ENCODE data around the gene FOXK2.
"Not testable (repeated sequence)": the region's sequence is repeated elsewhere in the genome, so short reads cannot be mapped to it uniquely, and the experiment has no call there.

The FOXK2 gene

DNA sequence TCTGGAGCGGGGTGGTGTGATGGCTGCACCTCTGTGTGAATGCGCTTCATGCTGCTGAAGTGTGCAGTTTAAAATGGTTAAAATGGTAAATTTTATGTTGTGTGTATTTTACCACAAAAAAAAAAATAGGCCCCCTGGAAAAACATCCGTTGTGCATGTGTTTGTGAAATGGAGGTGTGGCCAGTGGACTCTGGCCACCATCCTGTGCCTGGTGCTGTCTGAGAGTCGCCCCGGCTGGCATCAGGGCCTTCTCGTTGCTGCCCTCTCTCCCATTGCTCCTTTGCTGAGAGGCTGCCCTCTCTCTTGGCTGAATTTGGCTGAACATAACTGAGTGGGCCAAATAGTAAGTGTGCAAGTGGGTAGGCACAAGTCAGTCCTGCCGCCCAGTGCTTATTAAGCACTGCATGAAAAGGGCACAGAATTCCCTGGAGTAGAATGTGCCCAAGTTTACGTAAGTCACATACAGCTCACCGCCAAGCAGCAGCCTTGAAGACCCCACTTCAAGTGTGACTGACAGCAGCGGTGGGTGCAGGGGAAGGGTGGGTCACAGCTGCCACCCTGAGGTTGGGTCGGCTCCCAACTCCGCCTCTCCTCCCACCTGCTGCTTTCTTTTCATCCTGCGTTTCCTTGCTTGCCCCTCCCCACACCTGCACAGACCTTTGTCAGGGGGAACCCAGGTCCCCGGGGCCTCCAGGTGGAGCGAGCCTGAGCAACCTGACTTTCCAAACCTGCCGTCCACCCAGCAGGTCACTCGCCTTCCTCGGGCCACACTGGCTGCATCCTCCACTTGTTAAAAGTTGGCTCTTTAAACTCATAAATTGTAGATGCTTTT, 46.8 kb downstream of the FOXK2 start:
- Histone ChIP-seq H3K36me3 (ENCODE audit: insufficient read depth, insufficient read length, low read length) (peaks cover 74% of the 10 kb centered on the region), H3K9me3 (ENCODE audit: insufficient read depth, low read length) (no peaks in the 10 kb centered on the region), H3K9ac (ENCODE audit: insufficient read length, low read depth) (no peak overlapping the region), H3K4me1 (ENCODE audit: insufficient read depth, insufficient read length) (peaks cover 12% of the 10 kb centered on the region), H3K27me3 (ENCODE audit: insufficient read depth, insufficient read length) (no peaks in the 10 kb centered on the region), H3K4me3 (ENCODE audit: insufficient read length, low read depth) (no peak overlapping the region)
- TF ChIP-seq SUZ12 (IDR thresholded peaks at IDR 0.05; ENCODE audit: extremely low read depth, insufficient read depth, insufficient read length) (no peak), YY1 (IDR thresholded peaks at IDR 0.05; ENCODE audit: insufficient read depth, insufficient read length) (no peak), ZNF274 (IDR thresholded peaks at IDR 0.05; ENCODE audit: low read depth, low read length) (no peak)
- no peak for DNase-seq (ENCODE audit: low read depth, low spot score)

DNA sequence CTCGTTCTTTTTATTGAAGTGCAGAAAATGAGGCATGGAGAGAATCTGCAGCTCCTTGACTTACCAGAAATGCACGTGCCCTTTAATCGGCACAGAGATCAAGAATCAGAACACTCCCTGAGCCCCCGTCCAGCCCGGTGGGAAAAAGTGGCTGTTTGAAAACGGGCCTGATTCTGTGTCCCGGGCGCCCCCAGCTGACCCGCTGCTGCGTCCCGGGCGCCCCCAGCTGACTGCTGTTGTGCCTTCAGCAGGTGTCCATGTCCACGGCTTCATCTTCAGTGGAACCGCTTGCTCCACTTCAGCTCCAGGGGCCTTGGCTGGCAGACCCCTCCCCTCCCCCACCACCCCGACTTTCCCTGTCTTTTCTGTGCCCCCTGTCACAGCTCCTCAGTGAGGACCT, 47.8 kb downstream of the FOXK2 start:
- TF ChIP-seq ZNF274 (IDR thresholded peaks at IDR 0.05; ENCODE audit: low read depth, low read length), result no peak
- TF ChIP-seq SUZ12 (IDR thresholded peaks at IDR 0.05; ENCODE audit: extremely low read depth, insufficient read depth, insufficient read length), result no peak
- TF ChIP-seq YY1 (IDR thresholded peaks at IDR 0.05; ENCODE audit: insufficient read depth, insufficient read length), result no peak
- Histone ChIP-seq H3K36me3 (ENCODE audit: insufficient read depth, insufficient read length, low read length) (peaks cover 83% of the 10 kb centered on the region), H3K4me1 (ENCODE audit: insufficient read depth, insufficient read length) (peaks cover 9% of the 10 kb centered on the region), H3K9ac (ENCODE audit: insufficient read length, low read depth) (no peak overlapping the region), H3K4me3 (ENCODE audit: insufficient read length, low read depth) (no peak overlapping the region), H3K27me3 (ENCODE audit: insufficient read depth, insufficient read length) (no peaks in the 10 kb centered on the region), H3K9me3 (ENCODE audit: insufficient read depth, low read length) (no peaks in the 10 kb centered on the region)
- DNase-seq (ENCODE audit: low read depth, low spot score), result no peak

DNA sequence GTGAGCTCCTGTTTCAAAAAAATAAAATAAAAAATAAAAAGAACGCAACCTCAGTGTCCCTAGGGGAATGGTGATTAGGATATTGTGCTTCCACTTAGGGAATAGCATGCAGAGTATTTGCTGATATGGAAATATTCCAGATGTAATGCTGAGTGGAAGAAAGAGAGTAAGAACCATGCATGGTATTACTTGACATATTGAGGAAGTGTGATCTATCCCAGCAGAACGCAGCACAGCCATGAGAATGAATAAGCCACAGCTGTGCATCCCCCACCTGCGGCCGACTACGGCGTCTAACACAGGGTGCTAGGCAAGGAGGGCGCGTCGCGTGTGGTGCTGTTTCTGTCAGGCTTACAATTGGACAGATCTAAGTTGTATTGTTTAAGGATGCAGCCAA, 49.5 kb downstream of the FOXK2 start:
- Histone ChIP-seq H3K36me3 (ENCODE audit: insufficient read depth, insufficient read length, low read length) (peaks cover 95% of the 10 kb centered on the region), H3K9me3 (ENCODE audit: insufficient read depth, low read length) (no peaks in the 10 kb centered on the region), H3K4me1 (ENCODE audit: insufficient read depth, insufficient read length) (peaks cover 6% of the 10 kb centered on the region), H3K9ac (ENCODE audit: insufficient read length, low read depth) (no peak overlapping the region), H3K27me3 (ENCODE audit: insufficient read depth, insufficient read length) (no peaks in the 10 kb centered on the region), H3K4me3 (ENCODE audit: insufficient read length, low read depth) (no peak overlapping the region)
- DNase-seq (ENCODE audit: low read depth, low spot score), result no peak
- no peak for TF ChIP-seq YY1 (IDR thresholded peaks at IDR 0.05; ENCODE audit: insufficient read depth, insufficient read length)
- TF ChIP-seq ZNF274 (IDR thresholded peaks at IDR 0.05; ENCODE audit: low read depth, low read length), result no peak
- TF ChIP-seq SUZ12 (IDR thresholded peaks at IDR 0.05; ENCODE audit: extremely low read depth, insufficient read depth, insufficient read length), result no peak

- no peak for TF ChIP-seq SUZ12 (IDR thresholded peaks at IDR 0.05; ENCODE audit: extremely low read depth, insufficient read depth, insufficient read length)
- Histone ChIP-seq H3K36me3 (ENCODE audit: insufficient read depth, insufficient read length, low read length) (peaks cover 96% of the 10 kb centered on the region), H3K4me1 (ENCODE audit: insufficient read depth, insufficient read length) (peaks cover 6% of the 10 kb centered on the region)
Observed at GRCh38 chr17:82569621-82570020, 50.1 kb downstream of the FOXK2 start.

DNA sequence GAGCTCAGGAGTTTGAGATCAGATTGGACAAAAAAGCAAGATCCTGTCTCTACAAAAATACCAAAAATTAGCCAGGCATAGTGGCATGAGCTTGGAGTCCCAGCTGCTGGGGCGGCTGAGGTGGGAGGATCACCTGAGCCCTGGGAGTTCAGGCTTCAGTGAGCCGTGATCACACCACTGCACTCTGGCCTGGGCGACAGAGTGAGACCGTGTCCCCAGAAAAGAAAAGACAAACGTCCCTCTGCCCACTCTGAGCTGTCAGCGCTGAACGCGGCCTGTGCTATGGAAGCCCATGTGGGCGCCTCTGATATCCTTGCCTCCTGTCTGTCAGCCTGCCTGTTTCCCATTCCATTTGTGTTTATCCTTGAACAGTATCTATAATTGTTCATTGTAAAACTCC, 50.7 kb downstream of the FOXK2 start:
- no peak overlapping the region for H3K9ac ChIP-seq (ENCODE audit: insufficient read length, low read depth)
- no peak for DNase-seq (ENCODE audit: low read depth, low spot score)
- H3K9me3 ChIP-seq (ENCODE audit: insufficient read depth, low read length), result no peaks in the 10 kb centered on the region
- TF ChIP-seq ZNF274 (IDR thresholded peaks at IDR 0.05; ENCODE audit: low read depth, low read length) (no peak), YY1 (IDR thresholded peaks at IDR 0.05; ENCODE audit: insufficient read depth, insufficient read length) (no peak), SUZ12 (IDR thresholded peaks at IDR 0.05; ENCODE audit: extremely low read depth, insufficient read depth, insufficient read length) (no peak)
- H3K27me3 ChIP-seq (ENCODE audit: insufficient read depth, insufficient read length), result no peaks in the 10 kb centered on the region
- no peak overlapping the region for H3K4me3 ChIP-seq (ENCODE audit: insufficient read length, low read depth)
- peaks cover 96% of the 10 kb centered on the region for H3K36me3 ChIP-seq (ENCODE audit: insufficient read depth, insufficient read length, low read length)
- H3K4me1 ChIP-seq (ENCODE audit: insufficient read depth, insufficient read length), result peaks cover 6% of the 10 kb centered on the region

More at GRCh38 chr17:82569621-82570020, 50.1 kb downstream of the FOXK2 start:
- Histone ChIP-seq H3K4me3 (ENCODE audit: insufficient read length, low read depth) (no peak overlapping the region), H3K9ac (ENCODE audit: insufficient read length, low read depth) (no peak overlapping the region), H3K27me3 (ENCODE audit: insufficient read depth, insufficient read length) (no peaks in the 10 kb centered on the region), H3K9me3 (ENCODE audit: insufficient read depth, low read length) (no peaks in the 10 kb centered on the region)
- DNase-seq (ENCODE audit: low read depth, low spot score), result no peak

- peaks cover 93% of the 10 kb centered on the region for H3K36me3 ChIP-seq (ENCODE audit: insufficient read depth, insufficient read length, low read length)
- H3K4me1 ChIP-seq (ENCODE audit: insufficient read depth, insufficient read length), result no peaks in the 10 kb centered on the region
- no peak overlapping the region for H3K4me3 ChIP-seq (ENCODE audit: insufficient read length, low read depth)
- no peaks in the 10 kb centered on the region for H3K9me3 ChIP-seq (ENCODE audit: insufficient read depth, low read length)
- no peak overlapping the region for H3K9ac ChIP-seq (ENCODE audit: insufficient read length, low read depth)
- H3K27me3 ChIP-seq (ENCODE audit: insufficient read depth, insufficient read length), result no peaks in the 10 kb centered on the region
- no peak for DNase-seq (ENCODE audit: low read depth, low spot score)
- TF ChIP-seq YY1 (IDR thresholded peaks at IDR 0.05; ENCODE audit: insufficient read depth, insufficient read length) (no peak), SUZ12 (IDR thresholded peaks at IDR 0.05; ENCODE audit: extremely low read depth, insufficient read depth, insufficient read length) (no peak), ZNF274 (IDR thresholded peaks at IDR 0.05; ENCODE audit: low read depth, low read length) (no peak)
Observed at GRCh38 chr17:82571855-82572254, 52.3 kb downstream of the FOXK2 start.

GRCh38 chr17:82574041-82574440, 54.5 kb downstream of the FOXK2 start:
- Histone ChIP-seq H3K36me3 (ENCODE audit: insufficient read depth, insufficient read length, low read length) (peaks cover 91% of the 10 kb centered on the region), H3K27me3 (ENCODE audit: insufficient read depth, insufficient read length) (no peaks in the 10 kb centered on the region), H3K9ac (ENCODE audit: insufficient read length, low read depth) (no peak overlapping the region), H3K9me3 (ENCODE audit: insufficient read depth, low read length) (no peaks in the 10 kb centered on the region), H3K4me1 (ENCODE audit: insufficient read depth, insufficient read length) (peaks cover 2% of the 10 kb centered on the region), H3K4me3 (ENCODE audit: insufficient read length, low read depth) (no peak overlapping the region)
- no peak for DNase-seq (ENCODE audit: low read depth, low spot score)
- TF ChIP-seq YY1 (IDR thresholded peaks at IDR 0.05; ENCODE audit: insufficient read depth, insufficient read length) (no peak), SUZ12 (IDR thresholded peaks at IDR 0.05; ENCODE audit: extremely low read depth, insufficient read depth, insufficient read length) (no peak), ZNF274 (IDR thresholded peaks at IDR 0.05; ENCODE audit: low read depth, low read length) (no peak)

- not testable (repeated sequence) for DNase-seq (ENCODE audit: low read depth, low spot score); H3K9me3 ChIP-seq (ENCODE audit: insufficient read depth, low read length); H3K27me3 ChIP-seq (ENCODE audit: insufficient read depth, insufficient read length); H3K4me3 ChIP-seq (ENCODE audit: insufficient read length, low read depth); H3K9ac ChIP-seq (ENCODE audit: insufficient read length, low read depth); H3K4me1 ChIP-seq (ENCODE audit: insufficient read depth, insufficient read length)
- peaks cover 82% of the 10 kb centered on the region for H3K36me3 ChIP-seq (ENCODE audit: insufficient read depth, insufficient read length, low read length)
Observed at GRCh38 chr17:82575581-82576221, 56.2 kb downstream of the FOXK2 start.
